ENCODE measurements around the gene FBXO10. TPM values are rescaled to one million over a fixed set of nuclear protein-coding genes. Genes with fewer than 3 reads are reported as not detected.

Gene FBXO10
- total RNA-seq, 1 experiment from 2014 or later: 5.3 TPM

GRCh38 chr9:37618817-37619216 lies 42.6 kb upstream of the FBXO10 start:
- DNase-seq (ENCODE audit: low read depth, low spot score): no peak
- no peaks in the 10 kb centered on the region for H3K79me2 ChIP-seq (ENCODE audit: insufficient read depth, low read length)
- no peak for TF ChIP-seq REST (IDR thresholded peaks at IDR 0.05; ENCODE audit: low read depth)
- TF ChIP-seq ATF3 (IDR thresholded peaks at IDR 0.05): no peak
- no peak for TF ChIP-seq CTCF (IDR thresholded peaks at IDR 0.05 in 2 of 3, conservative IDR thresholded peaks at IDR 0.05 in 1 of 3; ENCODE audit: borderline replicate concordance in 1 of 3, insufficient read depth in 1 of 3, low read depth in 2 of 3, low read length in 2 of 3)
- TF ChIP-seq EGR1 (IDR thresholded peaks at IDR 0.05; ENCODE audit: low read depth): no peak
- no peak for TF ChIP-seq TCF7L2 (IDR thresholded peaks at IDR 0.05; ENCODE audit: borderline replicate concordance, extremely low read depth, insufficient read depth, insufficient read length)
- TF ChIP-seq YY1 (IDR thresholded peaks at IDR 0.05; ENCODE audit: extremely low read depth, insufficient replicate concordance, low read depth, low read length): no peak
- TF ChIP-seq CEBPB (IDR thresholded peaks at IDR 0.05; ENCODE audit: low read depth): no peak
- no TSS peak for BruUV-seq (replicated peaks)
- no peaks in the 10 kb centered on the region for H3K9me2 ChIP-seq (ENCODE audit: insufficient read depth)
- no peak overlapping the region for H3K4me2 ChIP-seq (ENCODE audit: low read length)
- H2AFZ ChIP-seq (ENCODE audit: low read depth, low read length, poor library complexity, severe bottlenecking): no peak overlapping the region
- no peaks in the 10 kb centered on the region for H3K4me1 ChIP-seq (ENCODE audit: control insufficient read depth in 1 of 2, insufficient read depth in 2 of 2, low read length in 2 of 2)
- no peaks in the 10 kb centered on the region for H3K9me3 ChIP-seq (ENCODE audit: control insufficient read depth in 1 of 2, insufficient read depth in 1 of 2, low read depth in 1 of 2, low read length in 2 of 2)
- POLR2A ChIA-PET: no interaction called here
- H3K27ac ChIP-seq (ENCODE audit: low read depth, low read length): no peak overlapping the region
- no peaks in the 10 kb centered on the region for H3K27me3 ChIP-seq (ENCODE audit: insufficient read depth, low read length)
- no peak for ATAC-seq
- H3K36me3 ChIP-seq (ENCODE audit: control insufficient read depth in 1 of 2, insufficient read depth in 2 of 2, low read length in 2 of 2): no peaks in the 10 kb centered on the region
- H3K4me3 ChIP-seq (replicated peaks in 1 of 2; ENCODE audit: low read depth in 1 of 2, low read length in 2 of 2): no peak overlapping the region
- CTCF ChIA-PET: interaction anchor here (1.2 kb wide), 1 partner anchor 15 kb away, joined by 3 read pairs; no protein-coding TSS in a partner anchor
- H4K20me1 ChIP-seq (ENCODE audit: insufficient read depth): no peaks in the 10 kb centered on the region
- intact Hi-C loops (cut with micrococcal nuclease): no loop called here
- H3K9ac ChIP-seq (ENCODE audit: low read length): no peak overlapping the region
- RAD21 ChIA-PET (ENCODE audit: low non-redundant PET in 1 of 2, low total read pairs in 2 of 2, uncharacterized antibody in 2 of 2, unreplicated experiment in 2 of 2): no interaction called here
